ENCODE results near the gene PTGES3L. TPM values are rescaled to one million over a fixed set of nuclear protein-coding genes. Genes with fewer than 3 reads are reported as not detected.

The PTGES3L gene
- total RNA-seq, 2 experiments from 2014 or later = 2.2 to 2.8 TPM

GRCh38 chr17:42969001-42969581, 10.8 kb downstream of the PTGES3L start:
- no peak for TF ChIP-seq CTCF (IDR thresholded peaks at IDR 0.05)
- no peak for ATAC-seq
- Mint-ChIP-seq H3K9me3 (no peaks in the 10 kb centered on the region), H3K4me3 (no peak overlapping the region), H3K27ac (no peak overlapping the region), H3K4me1 (ENCODE audit: low read depth) (peaks cover 5% of the 10 kb centered on the region), H3K36me3 (ENCODE audit: low read depth) (peaks cover 5% of the 10 kb centered on the region), H3K27me3 (no peaks in the 10 kb centered on the region)
- POLR2A ChIA-PET = interaction anchor here (0.7 to 1.1 kb wide), 4 partner anchors 16 to 38 kb away, joined by 3 to 4 read pairs (median 3); partner anchors contain the start of gene IFI35
- CTCF ChIA-PET = interaction anchor here (1.1 kb wide), 1 partner anchor 29 kb away, joined by 4 read pairs; the partner anchor contains the start of gene RPL27
- DNase-seq = no peak
- intact Hi-C loops (cut with micrococcal nuclease) = no loop called here

- no peaks in the 10 kb centered on the region for H3K9me3 Mint-ChIP-seq
- H3K36me3 Mint-ChIP-seq (ENCODE audit: low read depth) = peaks cover 10% of the 10 kb centered on the region
- TF ChIP-seq CTCF (IDR thresholded peaks at IDR 0.05) = no peak
- intact Hi-C loops (cut with micrococcal nuclease) = no loop called here
- peaks cover 10% of the 10 kb centered on the region for H3K4me1 Mint-ChIP-seq (ENCODE audit: low read depth)
- ATAC-seq = no peak
- no peaks in the 10 kb centered on the region for H3K27me3 Mint-ChIP-seq
- CTCF ChIA-PET = no interaction called here
- POLR2A ChIA-PET = interaction anchor here (1.1 kb wide), 3 partner anchors 25 to 39 kb away, joined by 3 to 4 read pairs (median 3); partner anchors contain the start of genes IFI35 and RPL27
- no peak overlapping the region for H3K27ac Mint-ChIP-seq
- H3K4me3 Mint-ChIP-seq = no peak overlapping the region
- no peak for DNase-seq
These were observed 12.0 kb downstream of the PTGES3L start for GRCh38 chr17:42967925-42968324.

GRCh38 chr17:42964161-42964932, 15.5 kb downstream of the PTGES3L start, which contains the start of gene AARSD1:
Gene AARSD1 (minus strand): TSS chr17:42964454. CDS start chr17:42964440, 14 bp downstream.
- CTCF ChIA-PET = interaction anchor here (0.7 kb wide), 1 partner anchor 34 kb away, joined by 3 read pairs; the partner anchor contains the start of gene RPL27
- H3K4me3 Mint-ChIP-seq = peak within 1 kb of the TSS; percentile 88
- peak; percentile 95 for DNase-seq
- H3K36me3 Mint-ChIP-seq (ENCODE audit: low read depth) = peaks cover 29% of the 10 kb centered on the region
- intact Hi-C loops (cut with micrococcal nuclease) = no loop called here
- POLR2A ChIA-PET = interaction anchor here (0.6 to 2.2 kb wide), 10 partner anchors 10 to 1046 kb away, joined by 3 to 13 read pairs (median 3); partner anchors contain the start of genes BRCA1, COA3, PTGES3L and RPL27
- no peaks in the 10 kb centered on the region for H3K27me3 Mint-ChIP-seq
- TF ChIP-seq CTCF (IDR thresholded peaks at IDR 0.05) = no peak
- H3K27ac Mint-ChIP-seq = peak within 1 kb of the TSS; percentile 95
- peaks cover 17% of the 10 kb centered on the region for H3K4me1 Mint-ChIP-seq (ENCODE audit: low read depth)
- peak; percentile 98 for ATAC-seq
- H3K9me3 Mint-ChIP-seq = no peaks in the 10 kb centered on the region

- Mint-ChIP-seq H3K4me3 (no peak overlapping the region), H3K27ac (peak overlapping the region; percentile 61), H3K27me3 (no peaks in the 10 kb centered on the region), H3K36me3 (ENCODE audit: low read depth) (peaks cover 51% of the 10 kb centered on the region), H3K4me1 (ENCODE audit: low read depth) (no peaks in the 10 kb centered on the region), H3K9me3 (no peaks in the 10 kb centered on the region)
- no peak for ATAC-seq
- POLR2A ChIA-PET = interaction anchor here (1.1 to 1.6 kb wide), 2 partner anchors 10 to 26 kb away, joined by 3 to 5 read pairs; partner anchors contain the start of genes AARSD1 and PTGES3L
- no peak for DNase-seq
- TF ChIP-seq CTCF (IDR thresholded peaks at IDR 0.05) = no peak
- intact Hi-C loops (cut with micrococcal nuclease) = no loop called here
- CTCF ChIA-PET = interaction anchor here (1.2 kb wide), 1 partner anchor 8 kb away, joined by 4 read pairs; no protein-coding TSS in a partner anchor
These were observed 26.2 kb downstream of the PTGES3L start for GRCh38 chr17:42953669-42954068.
